K562 (cell line): Measurements from ENCODE around the gene FBXO46. TPM values are rescaled to one million over a fixed set of nuclear protein-coding genes. Genes with fewer than 3 reads are reported as not detected.

Experiments
- ATAC-seq: fragments of 200-7000 bp; cut with Tn5 transposase; 3 replicates; pipeline ENCODE4 v1.9.1; 2020; ENCODE audit warnings: moderate library complexity
- BruUV-seq: library from RNA; stranded (reverse); fragments of 400-500 nt; replicated peaks from 2 replicates; lab custom pipeline; 2021; lab: Mats Ljungman, UMichigan
- CTCF ChIA-PET: fragments of 300-600 bp; formaldehyde crosslinking; extraction: SDS; loops from one replicate; lab custom pipeline; 2021; ENCODE audit warnings: low intra/inter-chr PET ratio; lab: Yijun Ruan, JAX
- POLR2A ChIA-PET: fragments of 300-600, 350-650 bp; sonication (Branson Sonifier 250); formaldehyde crosslinking; extraction: SDS; loops from one replicate; lab custom pipeline; 2021; ENCODE audit warnings: antibody characterized with exemption, inconsistent platforms; lab: Yijun Ruan, JAX
- DNase-seq, 4 experiments: peaks; one replicate each; pipeline versions ENCODE4 v3.0.0 to v3.0.0-alpha.2; 2011 to 2018; ENCODE audit warnings: low spot score in 3 of 4, mixed read lengths in 3 of 4; ENCODE audit errors: extremely low read depth in 1 of 4
- FAIRE-seq: peaks from 2 replicates; lab custom pipeline; 2011; peaks lifted over from hg19 to GRCh38; lab: Jason Lieb, UNC
- H2AFZ ChIP-seq: 2 replicates; pipeline ENCODE4 v1.6.0; 2011; ENCODE audit warnings: low read depth, low read length, control low read depth, inconsistent platforms
- H3K27ac ChIP-seq: fragments of 200-600 bp; 3 replicates; pipeline ENCODE4 v1.8.0; 2011; ENCODE audit warnings: low read depth, mild to moderate bottlenecking, control low read depth, inconsistent platforms, low read length, moderate library complexity, mixed read lengths; ENCODE audit errors: extremely low read depth
- H3K27me3 ChIP-seq, 2 experiments: fragments of 300-600 bp in 1 of 2; 2 replicates in 1 of 2; 3 replicates in 1 of 2; pipeline versions ENCODE4 v1.6.0 to v1.8.0; 2011; ENCODE audit warnings: inconsistent platforms in 2 of 2, low read length in 2 of 2, mild to moderate bottlenecking in 1 of 2, mixed read lengths in 1 of 2, moderate library complexity in 1 of 2; ENCODE audit not compliant: control insufficient read depth in 2 of 2, insufficient read depth in 2 of 2
- H3K36me3 ChIP-seq: fragments of 300-600 bp; 3 replicates; pipeline ENCODE4 v1.8.0; 2011; ENCODE audit warnings: mild to moderate bottlenecking, low read length, inconsistent platforms; ENCODE audit not compliant: control insufficient read depth, insufficient read depth
- H3K4me1 ChIP-seq, 2 experiments: fragments of 200-600 bp in 1 of 2; replicated peaks in 1 of 2; 2 replicates in 1 of 2; 3 replicates in 1 of 2; pipeline versions ENCODE4 v1.5.1 to v1.8.0; 2011; ENCODE audit warnings: inconsistent platforms in 2 of 2, low read length in 2 of 2, mild to moderate bottlenecking in 1 of 2, mixed read lengths in 1 of 2, moderate library complexity in 1 of 2; ENCODE audit not compliant: control insufficient read depth in 2 of 2, insufficient read depth in 2 of 2
- H3K4me2 ChIP-seq: 2 replicates; pipeline ENCODE4 v1.6.1; 2011; ENCODE audit warnings: low read length, control low read depth, inconsistent platforms, mixed read lengths; ENCODE audit not compliant: insufficient read depth
- H3K4me3 ChIP-seq: fragments of 200-600 bp; sonication (generic), shearing (Covaris generic); 2 replicates; pipeline ENCODE4 v1.5.1; 2016; ENCODE audit warnings: control low read depth, inconsistent platforms
- H3K79me2 ChIP-seq: fragments of 200-600 bp; 3 replicates; pipeline ENCODE4 v1.8.0; 2011; ENCODE audit warnings: low read length, inconsistent platforms; ENCODE audit not compliant: control insufficient read depth, insufficient read depth
- H3K9ac ChIP-seq, 2 experiments: 2 replicates each; pipeline versions ENCODE4 v1.6.0 to v1.6.1; 2011; ENCODE audit warnings: low read depth in 2 of 2, low read length in 2 of 2, control low read depth in 1 of 2, inconsistent platforms in 1 of 2, mild to moderate bottlenecking in 1 of 2, mixed read lengths in 1 of 2; ENCODE audit not compliant: insufficient read depth in 1 of 2
- H3K9me1 ChIP-seq: one replicate; pipeline ENCODE4 v1.6.0; 2011; ENCODE audit warnings: inconsistent platforms, mild to moderate bottlenecking, low read length, moderate library complexity; ENCODE audit not compliant: control insufficient read depth, insufficient read depth
- H3K9me3 ChIP-seq: replicated peaks from 2 replicates; pipeline ENCODE4 v1.5.1; 2011; ENCODE audit warnings: low read depth, low read length, inconsistent platforms; ENCODE audit not compliant: control insufficient read depth, insufficient read depth
- H4K20me1 ChIP-seq: replicated peaks from 2 replicates; pipeline ENCODE4 v1.6.1; 2011; ENCODE audit warnings: low read length, inconsistent platforms, mixed read lengths; ENCODE audit not compliant: control insufficient read depth, insufficient read depth
- ATF7 ChIP-seq: fragments of 450-650 bp; IDR thresholded peaks from 2 replicates; pipeline ENCODE4 v1.7.1; 2014; ENCODE audit warnings: mild to moderate bottlenecking, moderate library complexity
- CC2D1A ChIP-seq: fragments of 450-650 bp; IDR thresholded peaks from 2 replicates; pipeline ENCODE4 v1.6.1; 2017; ENCODE audit warnings: mild to moderate bottlenecking
- ELF2 ChIP-seq: fragments of 250-450 bp; sonication (Bioruptor Pico); IDR thresholded peaks from 2 replicates; pipeline ENCODE4 v1.5.0; 2021; ENCODE audit warnings: mild to moderate bottlenecking
- EP400 ChIP-seq: fragments of 450-650 bp; IDR thresholded peaks from 2 replicates; pipeline ENCODE4 v1.6.1; 2017; ENCODE audit warnings: antibody characterized with exemption, mild to moderate bottlenecking, moderate library complexity
- ESRRA ChIP-seq: fragments of 450-650 bp; IDR thresholded peaks from 2 replicates; pipeline ENCODE4 v1.6.1; 2014; ENCODE audit warnings: low read depth, mild to moderate bottlenecking, moderate library complexity, borderline replicate concordance
- HIVEP1 ChIP-seq: fragments of 250-450 bp; sonication (Bioruptor Pico); IDR thresholded peaks from 2 replicates; pipeline ENCODE4 v1.4.0; 2020; ENCODE audit warnings: mild to moderate bottlenecking
- ZFX ChIP-seq: sonication (generic); formaldehyde crosslinking; IDR thresholded peaks from 2 replicates; pipeline ENCODE4 v1.8.0; 2022; ENCODE audit warnings: mild to moderate bottlenecking, missing genetic modification reagents, moderate library complexity
- WGBS: fragments of 100-300 bp; shearing (Covaris generic); methylation state at CpG from one replicate; pipeline ENCODE4 v1.1.6; 2016; ENCODE audit warnings: low coverage, mixed read lengths; ENCODE audit not compliant: insufficient coverage; ENCODE audit errors: missing lambda C conversion rate; 5-methylcytosine and 5-hydroxymethylcytosine counted together
- in situ Hi-C: fragments of 300-500 bp; cut with MboI; formaldehyde crosslinking; loops from 4 replicates; pipeline ENCODE4 v1.15.0; 2018; ENCODE audit warnings: inconsistent platforms, mixed read lengths
- intact Hi-C: fragments of 100-400 bp; cut with micrococcal nuclease; formaldehyde crosslinking; loops from 2 replicates; pipeline ENCODE4 v1.14.2; 2022
- polyA plus RNA-seq, 8 experiments: library from polyadenylated mRNA; depleted of rRNA in 4 of 8; stranded (reverse) in 5 of 8; unstranded in 3 of 8; fragments of >200 nt; fragmentation: Nextera tagmentation in 2 of 8; fragmentation: Illumina TruSeq in 1 of 8; extraction: Ambion mirVana in 2 of 8; extraction: Trizol in 1 of 8; gene quantifications; 2 replicates each; pipeline versions ENCODE4 v1.2.1 to v1.2.3, GENCODE V29; 2011 to 2014; ENCODE audit warnings: inconsistent platforms in 1 of 8, missing spikeins in 1 of 8
- total RNA-seq, 7 experiments: library from RNA; depleted of rRNA in 6 of 7; stranded (reverse); fragments of >200 nt in 6 of 7; fragmentation: Illumina TruSeq in 2 of 7; extraction: Trizol in 2 of 7; gene quantifications; 2 replicates each; pipeline versions ENCODE4 v1.2.1 to v1.2.3, GENCODE V29; 2011 to 2021; ENCODE audit warnings: low replicate concordance in 1 of 7
- TF ChIP-seq, protein P1 (sequence below): fragments of 450-650 bp; IDR thresholded peaks from 2 replicates; pipeline ENCODE4 v1.7.0; 2016; ENCODE audit warnings: borderline replicate concordance
- TF ChIP-seq, protein P2 (sequence below): fragments of 450-650 bp; formaldehyde crosslinking; IDR thresholded peaks from 2 replicates; pipeline ENCODE4 v1.4.0; 2022; ENCODE audit warnings: missing genetic modification characterization
- TF ChIP-seq, protein P3 (sequence below), 2 experiments: fragments of 450-650 bp in 1 of 2; sonication (generic) in 1 of 2; formaldehyde crosslinking in 1 of 2; IDR thresholded peaks; 2 replicates each; pipeline versions ENCODE4 v1.7.1 to v1.9.0; 2016 to 2022; ENCODE audit warnings: inconsistent platforms in 1 of 2, mild to moderate bottlenecking in 1 of 2, missing genetic modification reagents in 1 of 2

FBXO46 gene
- total and polyA plus RNA-seq, 9 of the 15 experiments (the other 6 are each of a cell fraction or from before 2014, with no cell fraction given) = 1.5 to 36.1 (median 7.3) TPM

DNA sequence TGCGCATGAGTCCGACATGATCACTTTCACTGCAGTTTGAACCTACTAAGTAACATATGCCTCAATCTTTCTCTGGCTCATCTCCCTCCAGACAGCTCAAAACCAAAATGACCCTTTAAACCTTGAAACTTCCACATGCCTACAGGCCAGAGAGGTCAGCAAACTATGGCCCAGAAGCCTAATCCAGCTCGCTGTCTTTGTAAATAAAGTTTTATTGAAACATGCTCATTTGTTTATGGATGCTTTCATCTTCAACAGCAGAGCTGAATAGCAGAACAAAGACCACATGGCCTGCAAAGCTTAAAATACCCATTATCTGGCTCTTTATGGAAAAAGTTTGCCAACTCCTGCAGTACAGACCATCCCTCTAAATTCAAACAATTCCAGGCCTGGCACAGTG lies 15.6 kb downstream of the FBXO46 start:
- no TSS peak for BruUV-seq
- H3K9me1 ChIP-seq = no peaks in the 10 kb centered on the region
- H3K4me1 ChIP-seq = peaks cover 20 to 35% of the 10 kb centered on the region in 2 experiments
- H3K4me2 ChIP-seq = peak overlapping the region; percentile 8; the same call in 1 of the 2 replicates
- ATAC-seq (no peak), FAIRE-seq (peak; percentile 66), DNase-seq (no peak)
- 61% methylated on average over 3 of the region's 3 CpGs for WGBS
- no peak overlapping the region for H3K4me3 ChIP-seq
- intact Hi-C loops = no loop called here
- H3K9ac ChIP-seq = 0 out of 4 replicates have a peak overlapping the region, but pooled peaks of 1 of the 2 experiments have one; percentile 28
- ChIA-PET CTCF (no interaction called here), POLR2A (interaction anchor here (1.0 to 5.9 kb wide), 6 partner anchors 11 to 38 kb away, joined by 3 to 46 read pairs (median 6); partner anchors contain the start of gene QPCTL)
- no peaks in the 10 kb centered on the region for H3K9me3 ChIP-seq
- in situ Hi-C loops = no loop called here
- peak overlapping the region; percentile 36; the same call in 2 of the 3 replicates for H3K27ac ChIP-seq
- H3K79me2 ChIP-seq = peaks cover 66% of the 10 kb centered on the region
- no peaks in the 10 kb centered on the region for H3K27me3 ChIP-seq
- no peak overlapping the region for H2AFZ ChIP-seq
- H4K20me1 ChIP-seq = no peaks in the 10 kb centered on the region
- H3K36me3 ChIP-seq = peaks cover 52% of the 10 kb centered on the region; the same call in 2 of the 3 replicates
- TF ChIP-seq ELF2 (CRISPR knock-in tag) (no peak), CC2D1A (no peak), EP400 (0 out of 2 replicates have a peak, but pooled peaks have one; percentile 10), HIVEP1 (no peak), ZFX (0 out of 2 replicates have a peak, but pooled peaks have one; percentile 15), ATF7 (no peak), ESRRA (no peak)
- TF ChIP-seq, protein P1, sequence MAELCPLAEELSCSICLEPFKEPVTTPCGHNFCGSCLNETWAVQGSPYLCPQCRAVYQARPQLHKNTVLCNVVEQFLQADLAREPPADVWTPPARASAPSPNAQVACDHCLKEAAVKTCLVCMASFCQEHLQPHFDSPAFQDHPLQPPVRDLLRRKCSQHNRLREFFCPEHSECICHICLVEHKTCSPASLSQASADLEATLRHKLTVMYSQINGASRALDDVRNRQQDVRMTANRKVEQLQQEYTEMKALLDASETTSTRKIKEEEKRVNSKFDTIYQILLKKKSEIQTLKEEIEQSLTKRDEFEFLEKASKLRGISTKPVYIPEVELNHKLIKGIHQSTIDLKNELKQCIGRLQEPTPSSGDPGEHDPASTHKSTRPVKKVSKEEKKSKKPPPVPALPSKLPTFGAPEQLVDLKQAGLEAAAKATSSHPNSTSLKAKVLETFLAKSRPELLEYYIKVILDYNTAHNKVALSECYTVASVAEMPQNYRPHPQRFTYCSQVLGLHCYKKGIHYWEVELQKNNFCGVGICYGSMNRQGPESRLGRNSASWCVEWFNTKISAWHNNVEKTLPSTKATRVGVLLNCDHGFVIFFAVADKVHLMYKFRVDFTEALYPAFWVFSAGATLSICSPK = no peak
- TF ChIP-seq, protein P2, sequence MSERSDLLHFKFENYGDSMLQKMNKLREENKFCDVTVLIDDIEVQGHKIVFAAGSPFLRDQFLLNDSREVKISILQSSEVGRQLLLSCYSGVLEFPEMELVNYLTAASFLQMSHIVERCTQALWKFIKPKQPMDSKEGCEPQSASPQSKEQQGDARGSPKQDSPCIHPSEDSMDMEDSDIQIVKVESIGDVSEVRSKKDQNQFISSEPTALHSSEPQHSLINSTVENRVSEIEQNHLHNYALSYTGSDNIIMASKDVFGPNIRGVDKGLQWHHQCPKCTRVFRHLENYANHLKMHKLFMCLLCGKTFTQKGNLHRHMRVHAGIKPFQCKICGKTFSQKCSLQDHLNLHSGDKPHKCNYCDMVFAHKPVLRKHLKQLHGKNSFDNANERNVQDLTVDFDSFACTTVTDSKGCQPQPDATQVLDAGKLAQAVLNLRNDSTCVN (CRISPR knock-in tag) = 0 out of 2 replicates have a peak, but pooled peaks have one; percentile 50
- TF ChIP-seq, protein P3, sequence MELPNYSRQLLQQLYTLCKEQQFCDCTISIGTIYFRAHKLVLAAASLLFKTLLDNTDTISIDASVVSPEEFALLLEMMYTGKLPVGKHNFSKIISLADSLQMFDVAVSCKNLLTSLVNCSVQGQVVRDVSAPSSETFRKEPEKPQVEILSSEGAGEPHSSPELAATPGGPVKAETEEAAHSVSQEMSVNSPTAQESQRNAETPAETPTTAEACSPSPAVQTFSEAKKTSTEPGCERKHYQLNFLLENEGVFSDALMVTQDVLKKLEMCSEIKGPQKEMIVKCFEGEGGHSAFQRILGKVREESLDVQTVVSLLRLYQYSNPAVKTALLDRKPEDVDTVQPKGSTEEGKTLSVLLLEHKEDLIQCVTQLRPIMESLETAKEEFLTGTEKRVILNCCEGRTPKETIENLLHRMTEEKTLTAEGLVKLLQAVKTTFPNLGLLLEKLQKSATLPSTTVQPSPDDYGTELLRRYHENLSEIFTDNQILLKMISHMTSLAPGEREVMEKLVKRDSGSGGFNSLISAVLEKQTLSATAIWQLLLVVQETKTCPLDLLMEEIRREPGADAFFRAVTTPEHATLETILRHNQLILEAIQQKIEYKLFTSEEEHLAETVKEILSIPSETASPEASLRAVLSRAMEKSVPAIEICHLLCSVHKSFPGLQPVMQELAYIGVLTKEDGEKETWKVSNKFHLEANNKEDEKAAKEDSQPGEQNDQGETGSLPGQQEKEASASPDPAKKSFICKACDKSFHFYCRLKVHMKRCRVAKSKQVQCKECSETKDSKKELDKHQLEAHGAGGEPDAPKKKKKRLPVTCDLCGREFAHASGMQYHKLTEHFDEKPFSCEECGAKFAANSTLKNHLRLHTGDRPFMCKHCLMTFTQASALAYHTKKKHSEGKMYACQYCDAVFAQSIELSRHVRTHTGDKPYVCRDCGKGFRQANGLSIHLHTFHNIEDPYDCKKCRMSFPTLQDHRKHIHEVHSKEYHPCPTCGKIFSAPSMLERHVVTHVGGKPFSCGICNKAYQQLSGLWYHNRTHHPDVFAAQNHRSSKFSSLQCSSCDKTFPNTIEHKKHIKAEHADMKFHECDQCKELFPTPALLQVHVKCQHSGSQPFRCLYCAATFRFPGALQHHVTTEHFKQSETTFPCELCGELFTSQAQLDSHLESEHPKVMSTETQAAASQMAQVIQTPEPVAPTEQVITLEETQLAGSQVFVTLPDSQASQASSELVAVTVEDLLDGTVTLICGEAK (IDR thresholded peaks at IDR 0.05) = peak; percentile 99
- TF ChIP-seq, protein P3 (CRISPR knock-in tag; IDR thresholded peaks at IDR 0.05) = peak; percentile 99
